Hepatocyte (in vitro differentiated cells): ENCODE measurements around the gene TRNP1. TPM values are rescaled to one million over a fixed set of nuclear protein-coding genes. Genes with fewer than 3 reads are reported as not detected.

Experiments
- DNase-seq: peaks from one replicate; pipeline ENCODE4 v3.0.0-alpha.2; 2016; ENCODE audit warnings: low spot score
- H2AFZ ChIP-seq: fragments of 200-600 bp; sonication (generic); 2 replicates; pipeline ENCODE4 v1.6.0; 2016; ENCODE audit warnings: antibody characterized with exemption, mild to moderate bottlenecking
- H3K27ac ChIP-seq: fragments of 200-600 bp; sonication (generic); 2 replicates; pipeline ENCODE4 v1.5.1; 2016; ENCODE audit warnings: mild to moderate bottlenecking
- H3K27me3 ChIP-seq: fragments of 200-600 bp; sonication (generic); 2 replicates; pipeline ENCODE4 v1.6.1; 2016
- H3K36me3 ChIP-seq: fragments of 200-600 bp; sonication (generic); replicated peaks from 2 replicates; pipeline ENCODE4 v1.5.1; 2016; ENCODE audit warnings: low read depth; ENCODE audit not compliant: insufficient read depth
- H3K4me1 ChIP-seq: fragments of 200-600 bp; sonication (generic); 2 replicates; pipeline ENCODE4 v1.5.1; 2016; ENCODE audit warnings: mild to moderate bottlenecking, moderate library complexity; ENCODE audit not compliant: insufficient read depth
- H3K4me2 ChIP-seq: fragments of 200-600 bp; sonication (generic); 2 replicates; pipeline ENCODE4 v1.6.0; 2016
- H3K4me3 ChIP-seq: fragments of 200-600 bp; sonication (generic); 2 replicates; pipeline ENCODE4 v1.5.1; 2016; ENCODE audit warnings: mild to moderate bottlenecking
- H3K79me2 ChIP-seq: fragments of 200-600 bp; sonication (generic); 2 replicates; pipeline ENCODE4 v1.6.0; 2017; ENCODE audit warnings: mild to moderate bottlenecking
- H3K9me2 ChIP-seq: fragments of 200-600 bp; sonication (generic); replicated peaks from 2 replicates; pipeline ENCODE4 v1.6.0; 2017; ENCODE audit warnings: mild to moderate bottlenecking; ENCODE audit not compliant: insufficient read depth
- H3K9me3 ChIP-seq: fragments of 200-600 bp; sonication (generic); 2 replicates; pipeline ENCODE4 v1.5.1; 2016; ENCODE audit warnings: low read depth, mild to moderate bottlenecking
- H4K20me1 ChIP-seq: fragments of 200-600 bp; sonication (generic); 2 replicates; pipeline ENCODE4 v1.6.0; 2016; ENCODE audit warnings: mild to moderate bottlenecking; ENCODE audit not compliant: insufficient read depth, poor library complexity, severe bottlenecking
- CTCF ChIP-seq: fragments of 200-600 bp; sonication (generic); IDR thresholded peaks from 2 replicates; pipeline ENCODE4 v1.5.1; 2016; ENCODE audit warnings: antibody characterized with exemption, mild to moderate bottlenecking; ENCODE audit not compliant: poor library complexity
- EZH2 ChIP-seq: fragments of 200-600 bp; sonication (generic); IDR thresholded peaks from 2 replicates; pipeline ENCODE4 v1.6.1; 2016; ENCODE audit warnings: antibody characterized with exemption, mild to moderate bottlenecking, borderline replicate concordance
- EZH2phosphoT487 ChIP-seq: fragments of 200-600 bp; sonication (generic); IDR thresholded peaks from one replicate; pipeline ENCODE4 v1.6.1; 2018; ENCODE audit warnings: antibody characterized with exemption, mild to moderate bottlenecking, low read depth, moderate library complexity; ENCODE audit not compliant: unreplicated experiment, severe bottlenecking
- WGBS: methylation state at CpG from one replicate; pipeline ENCODE4 v1.1.6; 2016; ENCODE audit warnings: low lambda C conversion rate; ENCODE audit errors: missing lambda C conversion rate; 5-methylcytosine and 5-hydroxymethylcytosine counted together
- polyA plus RNA-seq: library from polyadenylated mRNA; unstranded; fragments of >200 nt; fragmentation: Nextera tagmentation; extraction: Ambion mirVana; gene quantifications from 2 replicates; pipeline ENCODE4 v1.2.1, GENCODE V29; 2016
- total RNA-seq: library from RNA; depleted of rRNA; stranded (reverse); fragments of >200 nt; gene quantifications from 2 replicates; pipeline ENCODE4 v1.2.3, GENCODE V29; 2014

Gene TRNP1
- total and polyA plus RNA-seq, 2 experiments from 2014 or later = 67.4 to 137 TPM

GRCh38 chr1:26965213-26965612 is 28.3 kb upstream of the TRNP1 start:
- DNase-seq = no peak
- H3K27me3 ChIP-seq = no peaks in the 10 kb centered on the region
- no peak overlapping the region for H3K4me3 ChIP-seq
- H3K27ac ChIP-seq = no peak overlapping the region
- H3K36me3 ChIP-seq = no peaks in the 10 kb centered on the region
- no peaks in the 10 kb centered on the region for H3K9me3 ChIP-seq
- no peak overlapping the region for H3K4me2 ChIP-seq
- TF ChIP-seq EZH2phosphoT487 (no peak), CTCF (no peak), EZH2 (no peak)
- no peaks in the 10 kb centered on the region for H3K79me2 ChIP-seq
- H3K9me2 ChIP-seq = no peaks in the 10 kb centered on the region
- H4K20me1 ChIP-seq = no peaks in the 10 kb centered on the region
- peaks cover 5% of the 10 kb centered on the region for H3K4me1 ChIP-seq
- H2AFZ ChIP-seq = no peak overlapping the region
- 93% methylated on average over 6 of the region's 6 CpGs for WGBS

DNA sequence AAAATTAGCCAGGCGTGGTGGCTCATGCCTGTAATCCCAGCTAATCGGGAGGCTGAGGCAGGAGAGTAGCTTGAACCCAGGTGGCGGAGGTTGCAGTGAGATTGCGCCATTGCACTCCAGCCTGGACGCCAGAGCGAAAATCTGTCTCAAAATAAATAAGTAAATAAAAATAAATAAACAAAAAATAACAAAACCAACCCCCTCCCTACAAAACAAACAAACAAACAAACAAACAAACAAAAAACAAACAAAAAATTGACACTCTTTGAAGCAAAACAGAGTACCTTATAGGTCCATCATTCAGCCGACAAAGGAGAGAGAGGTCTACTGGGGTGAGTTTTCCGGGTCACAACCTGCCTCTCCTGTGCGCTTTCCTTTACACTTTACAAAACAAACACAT is 27.9 kb upstream of the TRNP1 start:
- Histone ChIP-seq H3K9me2 (no peaks in the 10 kb centered on the region), H3K27ac (no peak overlapping the region), H3K9me3 (no peaks in the 10 kb centered on the region), H3K4me3 (no peak overlapping the region), H3K36me3 (no peaks in the 10 kb centered on the region), H2AFZ (no peak overlapping the region), H3K4me1 (peaks cover 5% of the 10 kb centered on the region), H3K79me2 (no peaks in the 10 kb centered on the region), H4K20me1 (no peaks in the 10 kb centered on the region), H3K27me3 (no peaks in the 10 kb centered on the region), H3K4me2 (no peak overlapping the region)
- no peak for DNase-seq
- TF ChIP-seq EZH2phosphoT487 = no peak
- TF ChIP-seq CTCF = no peak
- no peak for TF ChIP-seq EZH2
- 96% methylated on average over 9 of the region's 9 CpGs for WGBS

- Histone ChIP-seq H3K27ac (no peak overlapping the region), H3K4me1 (no peaks in the 10 kb centered on the region), H3K27me3 (no peaks in the 10 kb centered on the region), H2AFZ (no peak overlapping the region), H3K4me3 (no peak overlapping the region), H3K9me2 (no peaks in the 10 kb centered on the region), H3K79me2 (no peaks in the 10 kb centered on the region), H3K9me3 (no peaks in the 10 kb centered on the region), H4K20me1 (no peaks in the 10 kb centered on the region), H3K4me2 (no peak overlapping the region), H3K36me3 (no peaks in the 10 kb centered on the region)
- DNase-seq = no peak
- 64% methylated on average over 7 of the region's 7 CpGs for WGBS
- TF ChIP-seq EZH2phosphoT487 (no peak), EZH2 (no peak), CTCF (no peak)
Observed at GRCh38 chr1:26970810-26971209, 22.7 kb upstream of the TRNP1 start.

- no peak for DNase-seq
- no peaks in the 10 kb centered on the region for H3K36me3 ChIP-seq
- H3K4me1 ChIP-seq = peaks cover 3% of the 10 kb centered on the region
- no peak overlapping the region for H3K4me2 ChIP-seq
- no peaks in the 10 kb centered on the region for H4K20me1 ChIP-seq
- H2AFZ ChIP-seq = no peak overlapping the region
- H3K4me3 ChIP-seq = no peak overlapping the region
- H3K27ac ChIP-seq = no peak overlapping the region
- no peaks in the 10 kb centered on the region for H3K79me2 ChIP-seq
- TF ChIP-seq EZH2 (no peak), EZH2phosphoT487 (no peak), CTCF (no peak)
- no peaks in the 10 kb centered on the region for H3K9me2 ChIP-seq
- 87% methylated on average over 3 of the region's 3 CpGs for WGBS
- H3K9me3 ChIP-seq = no peaks in the 10 kb centered on the region
- H3K27me3 ChIP-seq = no peaks in the 10 kb centered on the region
Observed at GRCh38 chr1:26971590-26971989, 21.9 kb upstream of the TRNP1 start.
